OCI-LY3 (cell line): ENCODE results near the gene AARS2.

ENCODE experiments used
- EZH2phosphoT487 ChIP-seq: fragments of 200-600 bp; shearing (Covaris generic); IDR thresholded peaks from 2 replicates; pipeline ENCODE4 v1.6.1; 2018; ENCODE audit warnings: antibody characterized with exemption, mixed run types, low read depth
- TF ChIP-seq, protein P1 (sequence below): fragments of 200-600, 300-600 bp; sonication (generic); IDR thresholded peaks from 2 replicates; pipeline ENCODE4 v1.5.1; 2014; ENCODE audit warnings: antibody characterized with exemption, low read length, low read depth

DNA sequence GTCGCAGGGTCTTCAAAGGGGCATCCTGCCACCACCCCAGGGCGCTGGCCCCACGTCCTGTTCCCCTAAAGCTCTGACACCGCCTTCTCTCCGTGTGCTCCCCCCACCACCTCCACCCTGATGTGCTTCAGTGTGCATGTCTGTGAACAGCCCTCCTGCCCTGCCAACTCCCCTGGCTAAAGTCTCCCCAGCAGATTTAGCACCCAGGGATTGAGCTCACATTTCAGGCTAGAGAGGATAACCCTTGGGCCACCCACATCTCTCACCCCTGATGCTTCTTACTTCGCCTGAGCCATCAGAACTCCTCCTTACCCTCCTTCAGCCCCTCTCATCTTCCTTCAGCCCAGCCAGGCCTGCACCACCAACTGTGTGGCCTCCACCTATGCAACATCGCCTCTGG lies 35.4 kb downstream of the AARS2 start:
- TF ChIP-seq, protein P1, sequence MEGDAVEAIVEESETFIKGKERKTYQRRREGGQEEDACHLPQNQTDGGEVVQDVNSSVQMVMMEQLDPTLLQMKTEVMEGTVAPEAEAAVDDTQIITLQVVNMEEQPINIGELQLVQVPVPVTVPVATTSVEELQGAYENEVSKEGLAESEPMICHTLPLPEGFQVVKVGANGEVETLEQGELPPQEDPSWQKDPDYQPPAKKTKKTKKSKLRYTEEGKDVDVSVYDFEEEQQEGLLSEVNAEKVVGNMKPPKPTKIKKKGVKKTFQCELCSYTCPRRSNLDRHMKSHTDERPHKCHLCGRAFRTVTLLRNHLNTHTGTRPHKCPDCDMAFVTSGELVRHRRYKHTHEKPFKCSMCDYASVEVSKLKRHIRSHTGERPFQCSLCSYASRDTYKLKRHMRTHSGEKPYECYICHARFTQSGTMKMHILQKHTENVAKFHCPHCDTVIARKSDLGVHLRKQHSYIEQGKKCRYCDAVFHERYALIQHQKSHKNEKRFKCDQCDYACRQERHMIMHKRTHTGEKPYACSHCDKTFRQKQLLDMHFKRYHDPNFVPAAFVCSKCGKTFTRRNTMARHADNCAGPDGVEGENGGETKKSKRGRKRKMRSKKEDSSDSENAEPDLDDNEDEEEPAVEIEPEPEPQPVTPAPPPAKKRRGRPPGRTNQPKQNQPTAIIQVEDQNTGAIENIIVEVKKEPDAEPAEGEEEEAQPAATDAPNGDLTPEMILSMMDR, result no peak
- no peak for TF ChIP-seq EZH2phosphoT487
